SU-DHL-6 (cell line): ENCODE data around the gene PSMB5.

ENCODE experiments used
- H2AFZ ChIP-seq: fragments of 200-600 bp; sonication (generic); 2 replicates; pipeline ENCODE4 v1.6.1; 2014; ENCODE audit warnings: low read depth, mild to moderate bottlenecking, moderate library complexity, mixed read lengths, antibody characterized with exemption, low read length; ENCODE audit not compliant: severe bottlenecking
- H3F3A ChIP-seq: fragments of 200-600 bp; shearing (Covaris generic); 2 replicates; pipeline ENCODE4 v1.6.0; 2016; ENCODE audit warnings: antibody characterized with exemption, mild to moderate bottlenecking; ENCODE audit not compliant: insufficient read depth
- H3K27ac ChIP-seq: fragments of 200-600 bp; sonication (generic); 2 replicates; pipeline ENCODE4 v1.5.1; 2016; ENCODE audit warnings: low read depth, mild to moderate bottlenecking, low read length, moderate library complexity, mixed read lengths
- H3K27me3 ChIP-seq: fragments of 200-600 bp; sonication (generic), shearing (Covaris generic); 2 replicates; pipeline ENCODE4 v1.6.0; 2014; ENCODE audit warnings: mild to moderate bottlenecking, low read length
- H3K36me3 ChIP-seq: fragments of 200-600 bp; sonication (generic); 2 replicates; pipeline ENCODE4 v1.6.1; 2014; ENCODE audit warnings: mild to moderate bottlenecking, low read length, mixed read lengths
- H3K4me2 ChIP-seq: fragments of 300-600, 200-600 bp; shearing (Covaris generic), sonication (generic); 2 replicates; pipeline ENCODE4 v1.6.0; 2014; ENCODE audit warnings: low read length, low read depth, mild to moderate bottlenecking; ENCODE audit not compliant: poor library complexity, severe bottlenecking
- H3K4me3 ChIP-seq: fragments of 200-600 bp; sonication (generic); 2 replicates; pipeline ENCODE4 v1.5.1; 2014; ENCODE audit warnings: antibody characterized with exemption, low read length, mild to moderate bottlenecking, mixed read lengths; ENCODE audit not compliant: insufficient read depth, poor library complexity, severe bottlenecking
- H3K79me2 ChIP-seq: fragments of 200-600 bp; sonication (generic); 2 replicates; pipeline ENCODE4 v1.6.1; 2014; ENCODE audit warnings: mild to moderate bottlenecking, low read length, moderate library complexity; ENCODE audit not compliant: insufficient read depth
- H3K9ac ChIP-seq: fragments of 200-600 bp; sonication (generic); 2 replicates; pipeline ENCODE4 v1.7.0; 2014; ENCODE audit warnings: mild to moderate bottlenecking, low read length
- H3K9me2 ChIP-seq: fragments of 200-600 bp; sonication (generic); replicated peaks from 2 replicates; pipeline ENCODE4 v1.6.1; 2014; ENCODE audit warnings: low read length; ENCODE audit not compliant: insufficient read depth
- H3K9me3 ChIP-seq: fragments of 200-600 bp; sonication (generic); 2 replicates; pipeline ENCODE4 v1.6.1; 2014; ENCODE audit warnings: low read length, mixed read lengths; ENCODE audit not compliant: insufficient read depth
- H4K20me1 ChIP-seq: fragments of 200-600 bp; sonication (generic); 2 replicates; pipeline ENCODE4 v1.6.1; 2014; ENCODE audit warnings: low read depth, mild to moderate bottlenecking, antibody characterized with exemption, low read length, moderate library complexity, mixed read lengths
- EZH2phosphoT487 ChIP-seq: fragments of 200-600 bp; sonication (generic), shearing (Covaris generic); conservative IDR thresholded peaks from 2 replicates; pipeline ENCODE4 v1.6.1; 2018; ENCODE audit warnings: mild to moderate bottlenecking, antibody characterized with exemption, low read length, moderate library complexity, mixed read lengths
- TF ChIP-seq, protein P1 (sequence below): fragments of 200-600 bp; sonication (generic); IDR thresholded peaks from one replicate; pipeline ENCODE4 v1.5.1; 2017; ENCODE audit warnings: antibody characterized with exemption, mild to moderate bottlenecking, low read length, moderate library complexity; ENCODE audit not compliant: insufficient read depth, poor library complexity, severe bottlenecking

PSMB5 gene

DNA sequence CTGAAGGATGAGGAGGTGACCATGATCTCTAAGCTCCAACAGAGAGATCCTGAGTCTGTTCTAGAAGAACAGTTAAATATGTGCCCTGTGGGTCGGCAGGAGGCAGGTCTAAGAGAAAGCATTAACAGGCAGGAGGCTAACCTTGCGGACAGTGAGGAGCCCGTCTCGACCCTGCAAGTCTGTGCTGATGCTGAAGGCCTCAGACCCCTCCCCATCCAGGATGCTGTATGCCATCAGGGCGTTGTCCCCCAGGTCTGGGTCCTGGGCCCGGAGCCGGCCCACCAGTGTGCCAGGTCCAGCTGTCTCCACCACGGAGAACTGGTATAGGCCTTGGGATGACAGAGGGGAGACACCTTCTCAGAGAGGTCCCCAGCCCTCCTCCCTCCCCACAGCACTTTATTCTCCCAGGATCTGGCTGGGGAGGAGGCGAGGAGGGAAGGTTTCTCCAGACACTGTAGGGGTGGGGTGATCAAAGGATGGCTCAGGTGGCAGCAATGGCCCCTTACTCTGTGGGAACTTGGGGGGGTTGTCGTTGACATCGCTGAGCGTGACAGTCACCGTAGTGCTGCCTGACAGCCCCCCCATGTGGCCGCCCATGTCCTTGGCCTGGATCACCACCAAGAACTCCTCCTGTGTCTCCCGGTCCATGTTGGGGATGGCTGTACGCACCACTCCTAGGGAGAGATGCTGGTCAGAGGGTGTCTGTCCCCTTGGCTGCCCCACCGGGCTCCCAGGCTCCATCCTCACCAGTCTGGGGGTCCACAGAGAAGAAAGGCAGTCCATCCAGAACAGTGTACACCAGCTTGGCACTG, 19.5 kb upstream of the PSMB5 start:
- Histone ChIP-seq H3K27ac (no peak overlapping the region), H3K9ac (no peak overlapping the region), H3F3A (0 out of 2 replicates have a peak, but pooled peaks cover 4% of the 10 kb centered on the region), H3K9me2 (no peaks in the 10 kb centered on the region), H3K4me2 (no peak overlapping the region), H2AFZ (no peak overlapping the region), H3K9me3 (no peaks in the 10 kb centered on the region), H3K79me2 (no peaks in the 10 kb centered on the region), H3K27me3 (no peaks in the 10 kb centered on the region), H3K4me3 (no peak overlapping the region), H3K36me3 (no peaks in the 10 kb centered on the region), H4K20me1 (no peaks in the 10 kb centered on the region)
- TF ChIP-seq, protein P1, sequence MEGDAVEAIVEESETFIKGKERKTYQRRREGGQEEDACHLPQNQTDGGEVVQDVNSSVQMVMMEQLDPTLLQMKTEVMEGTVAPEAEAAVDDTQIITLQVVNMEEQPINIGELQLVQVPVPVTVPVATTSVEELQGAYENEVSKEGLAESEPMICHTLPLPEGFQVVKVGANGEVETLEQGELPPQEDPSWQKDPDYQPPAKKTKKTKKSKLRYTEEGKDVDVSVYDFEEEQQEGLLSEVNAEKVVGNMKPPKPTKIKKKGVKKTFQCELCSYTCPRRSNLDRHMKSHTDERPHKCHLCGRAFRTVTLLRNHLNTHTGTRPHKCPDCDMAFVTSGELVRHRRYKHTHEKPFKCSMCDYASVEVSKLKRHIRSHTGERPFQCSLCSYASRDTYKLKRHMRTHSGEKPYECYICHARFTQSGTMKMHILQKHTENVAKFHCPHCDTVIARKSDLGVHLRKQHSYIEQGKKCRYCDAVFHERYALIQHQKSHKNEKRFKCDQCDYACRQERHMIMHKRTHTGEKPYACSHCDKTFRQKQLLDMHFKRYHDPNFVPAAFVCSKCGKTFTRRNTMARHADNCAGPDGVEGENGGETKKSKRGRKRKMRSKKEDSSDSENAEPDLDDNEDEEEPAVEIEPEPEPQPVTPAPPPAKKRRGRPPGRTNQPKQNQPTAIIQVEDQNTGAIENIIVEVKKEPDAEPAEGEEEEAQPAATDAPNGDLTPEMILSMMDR = peak; percentile 30
- TF ChIP-seq EZH2phosphoT487 = no peak

DNA sequence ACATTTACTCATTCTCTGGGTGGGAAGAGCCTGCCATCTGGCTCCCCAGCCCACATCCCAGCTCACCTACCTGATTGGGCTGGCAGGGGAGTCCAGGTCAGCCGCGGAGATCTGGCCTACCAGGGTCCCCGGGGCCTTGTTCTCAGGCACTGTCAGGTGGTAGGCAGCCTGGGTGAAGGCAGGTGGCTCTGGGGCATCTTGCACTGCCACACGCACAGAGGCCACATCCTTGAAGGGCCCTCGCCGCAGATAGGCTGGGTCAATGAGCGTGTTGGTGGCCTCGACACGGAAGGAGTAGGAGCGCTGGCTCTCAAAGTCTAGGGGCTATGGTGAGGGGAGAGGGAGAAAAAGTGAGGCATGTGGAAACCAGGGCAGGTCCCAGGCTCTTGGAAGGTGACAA, 18.7 kb upstream of the PSMB5 start:
- H3K9ac ChIP-seq = no peak overlapping the region

DNA sequence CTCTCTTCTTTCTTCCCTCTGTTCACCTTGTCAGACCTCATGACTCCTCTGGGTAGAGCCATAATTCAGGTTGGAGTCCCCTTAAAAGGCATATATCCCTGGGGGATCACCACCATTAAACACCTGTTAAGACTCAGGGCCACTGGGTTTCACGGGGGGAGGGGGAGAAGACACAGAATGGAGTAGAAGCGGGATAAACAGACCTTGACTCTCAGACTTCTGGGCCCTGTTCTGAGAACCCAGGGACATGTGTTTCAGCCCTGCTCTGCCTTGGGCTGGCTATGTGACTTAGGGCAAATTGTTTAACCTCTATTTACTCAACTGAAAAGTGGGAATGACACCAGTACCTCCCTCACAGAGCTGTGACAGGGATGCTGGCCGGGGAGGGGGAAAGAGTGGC, 18.0 kb upstream of the PSMB5 start:
- Histone ChIP-seq H3K36me3 (no peaks in the 10 kb centered on the region), H3K9me2 (no peaks in the 10 kb centered on the region), H3K27ac (no peak overlapping the region), H3F3A (0 out of 2 replicates have a peak, but pooled peaks cover 4% of the 10 kb centered on the region), H4K20me1 (no peaks in the 10 kb centered on the region), H3K4me3 (no peak overlapping the region), H3K9ac (no peak overlapping the region), H3K27me3 (no peaks in the 10 kb centered on the region), H3K4me2 (no peak overlapping the region), H3K9me3 (no peaks in the 10 kb centered on the region), H3K79me2 (no peaks in the 10 kb centered on the region), H2AFZ (no peak overlapping the region)
- TF ChIP-seq, protein P1 = no peak
- no peak for TF ChIP-seq EZH2phosphoT487

More for the DNA sequence above, 18.7 kb upstream of the PSMB5 start:
- Histone ChIP-seq H3K4me3 (no peak overlapping the region), H3K9me2 (no peaks in the 10 kb centered on the region), H3F3A (0 out of 2 replicates have a peak, but pooled peaks cover 4% of the 10 kb centered on the region), H3K4me2 (no peak overlapping the region), H3K36me3 (no peaks in the 10 kb centered on the region), H3K27ac (no peak overlapping the region), H3K79me2 (no peaks in the 10 kb centered on the region), H3K9me3 (no peaks in the 10 kb centered on the region), H2AFZ (no peak overlapping the region), H4K20me1 (no peaks in the 10 kb centered on the region), H3K27me3 (no peaks in the 10 kb centered on the region)
- TF ChIP-seq, protein P1 = no peak
- TF ChIP-seq EZH2phosphoT487 = no peak
